ENCODE data around the gene PHYKPL.

DNA sequence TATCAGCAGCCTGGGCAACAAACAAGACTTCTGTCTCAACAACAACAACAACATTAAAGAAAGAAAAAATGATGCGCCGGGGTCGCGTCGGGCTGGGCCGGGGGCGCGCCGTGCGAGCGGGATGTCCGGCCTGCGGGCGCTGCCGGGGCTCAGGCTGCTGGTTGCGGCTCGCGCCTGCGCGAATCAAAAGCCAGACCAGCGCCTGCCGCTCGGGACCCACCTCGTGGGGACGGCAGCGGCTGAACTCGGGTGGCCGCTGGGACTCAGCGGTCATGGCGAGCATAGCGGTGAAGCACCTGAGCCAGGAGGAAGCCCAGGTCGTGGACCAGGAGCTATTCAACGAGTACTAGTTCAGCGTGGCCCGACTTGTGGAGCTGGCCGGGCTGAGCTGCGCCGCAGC is 67.0 kb downstream of the PHYKPL start:
- no peak for TF ChIP-seq POLR2AphosphoS5 (IDR thresholded peaks at IDR 0.05; ENCODE audit: low read depth, low read length)
- TF ChIP-seq, protein P1, sequence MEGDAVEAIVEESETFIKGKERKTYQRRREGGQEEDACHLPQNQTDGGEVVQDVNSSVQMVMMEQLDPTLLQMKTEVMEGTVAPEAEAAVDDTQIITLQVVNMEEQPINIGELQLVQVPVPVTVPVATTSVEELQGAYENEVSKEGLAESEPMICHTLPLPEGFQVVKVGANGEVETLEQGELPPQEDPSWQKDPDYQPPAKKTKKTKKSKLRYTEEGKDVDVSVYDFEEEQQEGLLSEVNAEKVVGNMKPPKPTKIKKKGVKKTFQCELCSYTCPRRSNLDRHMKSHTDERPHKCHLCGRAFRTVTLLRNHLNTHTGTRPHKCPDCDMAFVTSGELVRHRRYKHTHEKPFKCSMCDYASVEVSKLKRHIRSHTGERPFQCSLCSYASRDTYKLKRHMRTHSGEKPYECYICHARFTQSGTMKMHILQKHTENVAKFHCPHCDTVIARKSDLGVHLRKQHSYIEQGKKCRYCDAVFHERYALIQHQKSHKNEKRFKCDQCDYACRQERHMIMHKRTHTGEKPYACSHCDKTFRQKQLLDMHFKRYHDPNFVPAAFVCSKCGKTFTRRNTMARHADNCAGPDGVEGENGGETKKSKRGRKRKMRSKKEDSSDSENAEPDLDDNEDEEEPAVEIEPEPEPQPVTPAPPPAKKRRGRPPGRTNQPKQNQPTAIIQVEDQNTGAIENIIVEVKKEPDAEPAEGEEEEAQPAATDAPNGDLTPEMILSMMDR (IDR thresholded peaks at IDR 0.05) = no peak
- no peak for TF ChIP-seq SIN3A (IDR thresholded peaks at IDR 0.05; ENCODE audit: borderline replicate concordance, insufficient read depth, low read depth, low read length)
- TF ChIP-seq, protein P2, sequence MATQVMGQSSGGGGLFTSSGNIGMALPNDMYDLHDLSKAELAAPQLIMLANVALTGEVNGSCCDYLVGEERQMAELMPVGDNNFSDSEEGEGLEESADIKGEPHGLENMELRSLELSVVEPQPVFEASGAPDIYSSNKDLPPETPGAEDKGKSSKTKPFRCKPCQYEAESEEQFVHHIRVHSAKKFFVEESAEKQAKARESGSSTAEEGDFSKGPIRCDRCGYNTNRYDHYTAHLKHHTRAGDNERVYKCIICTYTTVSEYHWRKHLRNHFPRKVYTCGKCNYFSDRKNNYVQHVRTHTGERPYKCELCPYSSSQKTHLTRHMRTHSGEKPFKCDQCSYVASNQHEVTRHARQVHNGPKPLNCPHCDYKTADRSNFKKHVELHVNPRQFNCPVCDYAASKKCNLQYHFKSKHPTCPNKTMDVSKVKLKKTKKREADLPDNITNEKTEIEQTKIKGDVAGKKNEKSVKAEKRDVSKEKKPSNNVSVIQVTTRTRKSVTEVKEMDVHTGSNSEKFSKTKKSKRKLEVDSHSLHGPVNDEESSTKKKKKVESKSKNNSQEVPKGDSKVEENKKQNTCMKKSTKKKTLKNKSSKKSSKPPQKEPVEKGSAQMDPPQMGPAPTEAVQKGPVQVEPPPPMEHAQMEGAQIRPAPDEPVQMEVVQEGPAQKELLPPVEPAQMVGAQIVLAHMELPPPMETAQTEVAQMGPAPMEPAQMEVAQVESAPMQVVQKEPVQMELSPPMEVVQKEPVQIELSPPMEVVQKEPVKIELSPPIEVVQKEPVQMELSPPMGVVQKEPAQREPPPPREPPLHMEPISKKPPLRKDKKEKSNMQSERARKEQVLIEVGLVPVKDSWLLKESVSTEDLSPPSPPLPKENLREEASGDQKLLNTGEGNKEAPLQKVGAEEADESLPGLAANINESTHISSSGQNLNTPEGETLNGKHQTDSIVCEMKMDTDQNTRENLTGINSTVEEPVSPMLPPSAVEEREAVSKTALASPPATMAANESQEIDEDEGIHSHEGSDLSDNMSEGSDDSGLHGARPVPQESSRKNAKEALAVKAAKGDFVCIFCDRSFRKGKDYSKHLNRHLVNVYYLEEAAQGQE (IDR thresholded peaks at IDR 0.05; ENCODE audit: insufficient read depth in 1 of 2, low read depth in 2 of 2, low read length in 1 of 2) = no peak
- no peak for TF ChIP-seq TCF7L2 (IDR thresholded peaks at IDR 0.05; ENCODE audit: low read depth, low read length)
